ENCODE measurements around the gene MED13. TPM values are rescaled to one million over a fixed set of nuclear protein-coding genes. Genes with fewer than 3 reads are reported as not detected.

MED13 gene
- total RNA-seq, 1 donor from 2014 or later = 29.0 TPM

- Histone ChIP-seq H3K36me3 (peaks cover 92% of the 10 kb centered on the region), H3K9me3 (replicated peaks) (no peaks in the 10 kb centered on the region), H3K27ac (replicated peaks) (no peak overlapping the region), H3K4me1 (peaks cover 10% of the 10 kb centered on the region), H3K4me3 (no peak overlapping the region), H3K27me3 (ENCODE audit: low read depth) (no peaks in the 10 kb centered on the region)
- DNase-seq = no peak
- intact Hi-C loops (cut with micrococcal nuclease) = no loop called here
- TF ChIP-seq CTCF (IDR thresholded peaks at IDR 0.05; ENCODE audit: borderline replicate concordance) = no peak
These were observed 78.2 kb downstream of the MED13 start for GRCh38 chr17:61986898-61987297.

- TF ChIP-seq CTCF (IDR thresholded peaks at IDR 0.05; ENCODE audit: borderline replicate concordance) = no peak
- Histone ChIP-seq H3K36me3 (peaks cover 91% of the 10 kb centered on the region), H3K9me3 (replicated peaks) (no peaks in the 10 kb centered on the region), H3K27ac (replicated peaks) (no peak overlapping the region), H3K4me1 (peaks cover 10% of the 10 kb centered on the region), H3K4me3 (no peak overlapping the region), H3K27me3 (ENCODE audit: low read depth) (no peaks in the 10 kb centered on the region)
- DNase-seq = no peak
- intact Hi-C loops (cut with micrococcal nuclease) = no loop called here
These were observed 80.3 kb downstream of the MED13 start for GRCh38 chr17:61984821-61985220.

GRCh38 chr17:61981323-61981722, 83.8 kb downstream of the MED13 start:
- no peaks in the 10 kb centered on the region for H3K27me3 ChIP-seq (ENCODE audit: low read depth)
- peaks cover 10% of the 10 kb centered on the region for H3K4me1 ChIP-seq
- no peak for DNase-seq
- no peak for TF ChIP-seq CTCF (IDR thresholded peaks at IDR 0.05; ENCODE audit: borderline replicate concordance)
- peaks cover 88% of the 10 kb centered on the region for H3K36me3 ChIP-seq
- intact Hi-C loops (cut with micrococcal nuclease) = no loop called here
- no peak overlapping the region for H3K27ac ChIP-seq (replicated peaks)
- H3K4me3 ChIP-seq = no peak overlapping the region
- no peaks in the 10 kb centered on the region for H3K9me3 ChIP-seq (replicated peaks)

GRCh38 chr17:61980535-61980934, 84.5 kb downstream of the MED13 start:
- H3K27me3 ChIP-seq (ENCODE audit: low read depth) = no peaks in the 10 kb centered on the region
- no peaks in the 10 kb centered on the region for H3K9me3 ChIP-seq (replicated peaks)
- no peak for DNase-seq
- H3K27ac ChIP-seq (replicated peaks) = no peak overlapping the region
- H3K4me3 ChIP-seq = no peak overlapping the region
- peaks cover 8% of the 10 kb centered on the region for H3K4me1 ChIP-seq
- TF ChIP-seq CTCF (IDR thresholded peaks at IDR 0.05; ENCODE audit: borderline replicate concordance) = no peak
- intact Hi-C loops (cut with micrococcal nuclease) = no loop called here
- peaks cover 88% of the 10 kb centered on the region for H3K36me3 ChIP-seq

GRCh38 chr17:61974115-61974514, 91.0 kb downstream of the MED13 start:
- no peak for TF ChIP-seq CTCF (IDR thresholded peaks at IDR 0.05; ENCODE audit: borderline replicate concordance)
- Histone ChIP-seq H3K9me3 (replicated peaks) (no peaks in the 10 kb centered on the region), H3K4me1 (no peaks in the 10 kb centered on the region), H3K27me3 (ENCODE audit: low read depth) (no peaks in the 10 kb centered on the region), H3K4me3 (no peak overlapping the region), H3K36me3 (peaks cover 72% of the 10 kb centered on the region), H3K27ac (replicated peaks) (no peak overlapping the region)
- no peak for DNase-seq
- intact Hi-C loops (cut with micrococcal nuclease) = no loop called here

GRCh38 chr17:61972311-61972710, 92.8 kb downstream of the MED13 start:
- Histone ChIP-seq H3K27ac (replicated peaks) (no peak overlapping the region), H3K4me3 (no peak overlapping the region), H3K27me3 (ENCODE audit: low read depth) (no peaks in the 10 kb centered on the region), H3K9me3 (replicated peaks) (no peaks in the 10 kb centered on the region), H3K4me1 (no peaks in the 10 kb centered on the region), H3K36me3 (peaks cover 76% of the 10 kb centered on the region)
- DNase-seq = no peak
- no peak for TF ChIP-seq CTCF (IDR thresholded peaks at IDR 0.05; ENCODE audit: borderline replicate concordance)
- intact Hi-C loops (cut with micrococcal nuclease) = no loop called here

Data from left ventricle myocardium inferior (tissue), 1 donor.